ENCODE results near the gene PRICKLE4. TPM values are rescaled to one million over a fixed set of nuclear protein-coding genes. Genes with fewer than 3 reads are reported as not detected.

The PRICKLE4 gene
- total RNA-seq, 3 donors from 2014 or later (not counting 1 experiment from before 2014, with no cell fraction given), result not detected

- H3K4me3 ChIP-seq (ENCODE audit: low read length), result no peak overlapping the region
- H3K4me1 Mint-ChIP-seq, result peaks cover 0 to 25% of the 10 kb centered on the region in 2 donors
- H3K36me3 Mint-ChIP-seq, result peaks cover 8% of the 10 kb centered on the region
- H3K4me3 Mint-ChIP-seq, result peak overlapping the region; percentile 94
- peak overlapping the region; percentile 92 to 96 for H3K27ac Mint-ChIP-seq
- H3K9me3 Mint-ChIP-seq, result no peaks in the 10 kb centered on the region
- no peaks in the 10 kb centered on the region for H3K9me3 ChIP-seq (ENCODE audit: control insufficient read depth, insufficient read depth, low read length)
- 91% methylated on average over 2 of the region's 3 CpGs for WGBS (ENCODE audit: insufficient coverage)
- H3K27me3 ChIP-seq (ENCODE audit: control insufficient read depth, insufficient read depth, low read length), result no peaks in the 10 kb centered on the region
- DNase-seq (no peak), ATAC-seq (no peak)
- H3K36me3 ChIP-seq (ENCODE audit: control insufficient read depth, insufficient read depth, low read length), result peaks cover 32% of the 10 kb centered on the region
- no peaks in the 10 kb centered on the region for H3K27me3 Mint-ChIP-seq (ENCODE audit: low read depth in 2 of 2)
- TF ChIP-seq CTCF (IDR thresholded peaks at IDR 0.05), result no peak
- intact Hi-C loops (cut with micrococcal nuclease), result loop anchor here (10.0 kb wide), 1 partner anchor 755 kb away; no protein-coding TSS in a partner anchor
- H3K4me1 ChIP-seq (ENCODE audit: control insufficient read depth, insufficient read depth, low read length), result peaks cover 30% of the 10 kb centered on the region
- H3K27ac ChIP-seq (ENCODE audit: low read length), result no peak overlapping the region
Observed at GRCh38 chr6:41789390-41789724, 8.8 kb downstream of the PRICKLE4 start.

- DNase-seq, result no peak
- H3K36me3 ChIP-seq (ENCODE audit: control insufficient read depth, insufficient read depth, low read length), result peaks cover 34% of the 10 kb centered on the region
- peak overlapping the region; percentile 45 for H3K4me3 Mint-ChIP-seq
- no peak for TF ChIP-seq CTCF (IDR thresholded peaks at IDR 0.05)
- no peak overlapping the region for H3K4me3 ChIP-seq (ENCODE audit: low read length)
- H3K36me3 Mint-ChIP-seq, result peaks cover 8% of the 10 kb centered on the region
- no peaks in the 10 kb centered on the region for H3K27me3 Mint-ChIP-seq (ENCODE audit: low read depth in 2 of 2)
- peaks cover 0 to 25% of the 10 kb centered on the region in 2 donors for H3K4me1 Mint-ChIP-seq
- WGBS (ENCODE audit: insufficient coverage), result 94% methylated on average over 1 of the region's 1 CpG
- intact Hi-C loops (cut with micrococcal nuclease), result no loop called here
- H3K27me3 ChIP-seq (ENCODE audit: control insufficient read depth, insufficient read depth, low read length), result no peaks in the 10 kb centered on the region
- ATAC-seq, result no peak
- H3K27ac ChIP-seq (ENCODE audit: low read length), result no peak overlapping the region
- no peaks in the 10 kb centered on the region for H3K9me3 ChIP-seq (ENCODE audit: control insufficient read depth, insufficient read depth, low read length)
- peaks cover 25% of the 10 kb centered on the region for H3K4me1 ChIP-seq (ENCODE audit: control insufficient read depth, insufficient read depth, low read length)
- peak overlapping the region in 1 of 2 donors; percentile 96 for H3K27ac Mint-ChIP-seq
- H3K9me3 Mint-ChIP-seq, result no peaks in the 10 kb centered on the region
Observed at GRCh38 chr6:41790045-41790444, 9.5 kb downstream of the PRICKLE4 start.

- peaks cover 13% of the 10 kb centered on the region for H3K4me1 ChIP-seq (ENCODE audit: control insufficient read depth, insufficient read depth, low read length)
- H3K9me3 ChIP-seq (ENCODE audit: control insufficient read depth, insufficient read depth, low read length), result no peaks in the 10 kb centered on the region
- H3K27me3 Mint-ChIP-seq (ENCODE audit: low read depth in 2 of 2), result no peaks in the 10 kb centered on the region
- intact Hi-C loops (cut with micrococcal nuclease), result no loop called here
- H3K27ac Mint-ChIP-seq, result no peak overlapping the region
- TF ChIP-seq CTCF (IDR thresholded peaks at IDR 0.05), result no peak
- no peak for ATAC-seq
- H3K36me3 Mint-ChIP-seq, result peaks cover 8% of the 10 kb centered on the region
- peaks cover 36% of the 10 kb centered on the region for H3K36me3 ChIP-seq (ENCODE audit: control insufficient read depth, insufficient read depth, low read length)
- H3K4me1 Mint-ChIP-seq, result peaks cover 0 to 18% of the 10 kb centered on the region in 2 donors
- DNase-seq, result no peak
- H3K9me3 Mint-ChIP-seq, result no peaks in the 10 kb centered on the region
- no peak overlapping the region for H3K27ac ChIP-seq (ENCODE audit: low read length)
- no peak overlapping the region for H3K4me3 ChIP-seq (ENCODE audit: low read length)
- no peaks in the 10 kb centered on the region for H3K27me3 ChIP-seq (ENCODE audit: control insufficient read depth, insufficient read depth, low read length)
- 88% methylated on average over 1 of the region's 1 CpG for WGBS (ENCODE audit: insufficient coverage)
- H3K4me3 Mint-ChIP-seq, result no peak overlapping the region
Observed at GRCh38 chr6:41791305-41791704, 10.7 kb downstream of the PRICKLE4 start.

- Mint-ChIP-seq H3K4me3 (no peak overlapping the region), H3K27me3 (ENCODE audit: low read depth in 2 of 2) (no peaks in the 10 kb centered on the region), H3K9me3 (no peaks in the 10 kb centered on the region), H3K36me3 (peaks cover 8% of the 10 kb centered on the region), H3K4me1 (peaks cover 0 to 16% of the 10 kb centered on the region in 2 donors), H3K27ac (no peak overlapping the region)
- H3K4me1 ChIP-seq (ENCODE audit: control insufficient read depth, insufficient read depth, low read length), result peaks cover 13% of the 10 kb centered on the region
- TF ChIP-seq CTCF (IDR thresholded peaks at IDR 0.05), result no peak
- no peak overlapping the region for H3K27ac ChIP-seq (ENCODE audit: low read length)
- H3K27me3 ChIP-seq (ENCODE audit: control insufficient read depth, insufficient read depth, low read length), result no peaks in the 10 kb centered on the region
- H3K9me3 ChIP-seq (ENCODE audit: control insufficient read depth, insufficient read depth, low read length), result no peaks in the 10 kb centered on the region
- DNase-seq (no peak), ATAC-seq (no peak)
- 92% methylated on average over 4 of the region's 4 CpGs for WGBS (ENCODE audit: insufficient coverage)
- peaks cover 38% of the 10 kb centered on the region for H3K36me3 ChIP-seq (ENCODE audit: control insufficient read depth, insufficient read depth, low read length)
- intact Hi-C loops (cut with micrococcal nuclease), result no loop called here
- H3K4me3 ChIP-seq (ENCODE audit: low read length), result no peak overlapping the region
Observed at GRCh38 chr6:41791984-41792383, 11.4 kb downstream of the PRICKLE4 start.

All from natural killer cell (primary cell).